ENCODE data around the gene ARPIN. TPM values are rescaled to one million over a fixed set of nuclear protein-coding genes. Genes with fewer than 3 reads are reported as not detected.

ARPIN gene
- total RNA-seq, 1 experiment from 2014 or later, result 8.8 TPM

DNA sequence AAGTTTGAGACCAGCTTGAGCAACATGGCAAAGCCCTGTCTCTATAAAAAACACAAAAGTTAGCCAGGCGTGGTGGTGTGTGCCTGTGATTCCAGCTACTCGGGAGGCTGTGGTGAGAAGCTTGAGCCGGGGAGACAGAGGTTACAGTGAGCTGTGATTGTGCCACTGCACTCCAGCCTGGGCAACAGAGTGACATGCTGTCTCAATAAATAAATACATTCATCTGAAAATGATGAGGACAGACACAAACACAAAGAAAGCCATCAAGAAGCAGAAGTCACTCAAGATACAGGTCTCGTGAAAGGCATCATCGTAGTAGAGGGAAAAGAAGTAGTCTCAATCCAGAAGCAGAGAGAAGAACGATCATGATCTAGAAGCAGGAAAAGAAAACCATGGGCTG lies 37.0 kb downstream of the ARPIN start:
- H3K36me3 ChIP-seq (ENCODE audit: control insufficient read depth in 1 of 2, insufficient read depth in 2 of 2, low read length in 2 of 2), result peaks cover 21 to 28% of the 10 kb centered on the region in 2 experiments
- intact Hi-C loops (cut with micrococcal nuclease), result loop anchor here (1.0 kb wide), 2 partner anchors 115 to 135 kb away; no protein-coding TSS in a partner anchor
- POLR2A ChIA-PET, result interaction anchor here (1.6 kb wide), 1 partner anchor 115 kb away, joined by 3 read pairs; no protein-coding TSS in a partner anchor

More for the DNA sequence above, 37.0 kb downstream of the ARPIN start:
- ChIA-PET CTCF (interaction anchor here (1.3 to 5.0 kb wide), 3 partner anchors 114 to 137 kb away, joined by 3 to 164 read pairs (median 50); no protein-coding TSS in a partner anchor), RAD21 (ENCODE audit: low non-redundant PET in 1 of 2, low total read pairs in 2 of 2, uncharacterized antibody in 2 of 2, unreplicated experiment in 2 of 2) (no interaction called here)
- no peak for ATAC-seq
- no TSS peak for BruUV-seq (replicated peaks)
- H3K4me1 ChIP-seq (ENCODE audit: control insufficient read depth in 1 of 2, insufficient read depth in 2 of 2, low read length in 2 of 2), result no peaks in the 10 kb centered on the region
- no peak overlapping the region for H3K4me2 ChIP-seq (ENCODE audit: low read length)
- H2AFZ ChIP-seq (ENCODE audit: low read depth, low read length, poor library complexity, severe bottlenecking), result no peak overlapping the region
- no peaks in the 10 kb centered on the region for H3K27me3 ChIP-seq (ENCODE audit: insufficient read depth, low read length)
- H3K27ac ChIP-seq (ENCODE audit: low read depth, low read length), result no peak overlapping the region
- no peak overlapping the region for H3K4me3 ChIP-seq (replicated peaks in 1 of 2; ENCODE audit: low read depth in 1 of 2, low read length in 2 of 2)
- no peak overlapping the region for H3K9ac ChIP-seq (ENCODE audit: low read length)
- no peaks in the 10 kb centered on the region for H3K79me2 ChIP-seq (ENCODE audit: insufficient read depth, low read length)
- H3K9me3 ChIP-seq (ENCODE audit: control insufficient read depth in 1 of 2, insufficient read depth in 1 of 2, low read depth in 1 of 2, low read length in 2 of 2), result no peaks in the 10 kb centered on the region
- H3K9me2 ChIP-seq (ENCODE audit: insufficient read depth), result no peaks in the 10 kb centered on the region
- DNase-seq (ENCODE audit: low read depth, low spot score), result no peak
- no peaks in the 10 kb centered on the region for H4K20me1 ChIP-seq (ENCODE audit: insufficient read depth)
- TF ChIP-seq CBX3 (IDR thresholded peaks at IDR 0.05; ENCODE audit: low read depth) (no peak), EZH2phosphoT487 (IDR thresholded peaks at IDR 0.05; ENCODE audit: borderline replicate concordance) (no peak), POLR2A (IDR thresholded peaks at IDR 0.05; ENCODE audit: borderline replicate concordance, extremely low read depth, insufficient read depth, insufficient read length) (no peak), EZH2 (IDR thresholded peaks at IDR 0.05) (no peak), ELF1 (IDR thresholded peaks at IDR 0.05; ENCODE audit: borderline replicate concordance, low read depth) (no peak), SP1 (IDR thresholded peaks at IDR 0.05; ENCODE audit: low read depth) (no peak), EGR1 (IDR thresholded peaks at IDR 0.05; ENCODE audit: low read depth) (no peak)
- TF ChIP-seq, protein P1, sequence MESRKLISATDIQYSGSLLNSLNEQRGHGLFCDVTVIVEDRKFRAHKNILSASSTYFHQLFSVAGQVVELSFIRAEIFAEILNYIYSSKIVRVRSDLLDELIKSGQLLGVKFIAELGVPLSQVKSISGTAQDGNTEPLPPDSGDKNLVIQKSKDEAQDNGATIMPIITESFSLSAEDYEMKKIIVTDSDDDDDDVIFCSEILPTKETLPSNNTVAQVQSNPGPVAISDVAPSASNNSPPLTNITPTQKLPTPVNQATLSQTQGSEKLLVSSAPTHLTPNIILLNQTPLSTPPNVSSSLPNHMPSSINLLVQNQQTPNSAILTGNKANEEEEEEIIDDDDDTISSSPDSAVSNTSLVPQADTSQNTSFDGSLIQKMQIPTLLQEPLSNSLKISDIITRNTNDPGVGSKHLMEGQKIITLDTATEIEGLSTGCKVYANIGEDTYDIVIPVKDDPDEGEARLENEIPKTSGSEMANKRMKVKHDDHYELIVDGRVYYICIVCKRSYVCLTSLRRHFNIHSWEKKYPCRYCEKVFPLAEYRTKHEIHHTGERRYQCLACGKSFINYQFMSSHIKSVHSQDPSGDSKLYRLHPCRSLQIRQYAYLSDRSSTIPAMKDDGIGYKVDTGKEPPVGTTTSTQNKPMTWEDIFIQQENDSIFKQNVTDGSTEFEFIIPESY (IDR thresholded peaks at IDR 0.05; ENCODE audit: extremely low read depth, insufficient replicate concordance, low read length), result no peak
